COLO668 (cell line): Measurements from ENCODE around the gene DCTN4.
"Not testable (repeated sequence)": the region's sequence is repeated elsewhere in the genome, so short reads cannot be mapped to it uniquely, and the experiment has no call there.

ENCODE experiments used
- DNase-seq: peaks from one replicate; lab custom pipeline; 2025; ENCODE audit not compliant: unreplicated experiment; lab: John Stamatoyannopoulos, UW

DCTN4 gene

DNA sequence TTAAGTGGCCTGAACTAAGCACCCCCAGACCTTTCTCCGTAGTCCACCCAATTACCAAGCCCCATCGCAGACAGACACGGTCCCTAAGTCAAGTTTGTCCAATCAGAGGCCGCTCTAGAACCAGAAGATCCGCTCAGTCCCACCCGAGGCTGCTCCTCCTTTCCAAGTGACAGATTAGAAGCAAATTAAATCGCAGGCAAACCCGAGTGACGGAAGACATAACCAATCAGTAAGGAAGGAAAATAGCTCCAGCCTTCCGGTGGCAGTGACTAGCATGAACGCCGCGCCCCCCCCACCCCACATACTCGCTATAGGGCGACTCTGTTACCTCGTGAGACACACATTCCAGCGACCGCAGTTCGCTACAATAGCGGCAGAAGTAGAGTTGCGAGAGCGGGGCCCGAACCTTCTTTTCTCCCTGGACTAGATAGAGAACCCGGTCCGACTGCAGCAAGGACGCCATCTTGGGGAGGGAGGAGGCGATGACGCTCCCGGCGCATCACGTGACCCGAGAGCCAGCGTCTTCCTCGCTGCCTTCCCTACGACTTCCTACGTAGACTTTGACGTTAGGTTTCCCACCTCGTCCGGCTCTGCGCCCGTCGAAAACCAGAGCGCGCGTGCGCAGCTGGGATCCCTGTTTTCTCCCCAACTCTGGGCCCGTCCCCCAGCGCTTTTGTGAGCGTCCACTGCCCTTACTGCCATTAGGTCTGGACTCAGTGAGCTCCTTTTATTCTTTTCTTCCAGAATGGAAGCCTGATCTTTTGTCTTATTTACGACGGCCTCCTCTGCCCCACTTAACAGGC lies at the start of gene DCTN4:
DCTN4 (minus strand) TSS at position 487 of the 803 bp plus-strand sequence; CDS start at position 463, 24 bp downstream.
- peak; percentile 90 for DNase-seq

DNA sequence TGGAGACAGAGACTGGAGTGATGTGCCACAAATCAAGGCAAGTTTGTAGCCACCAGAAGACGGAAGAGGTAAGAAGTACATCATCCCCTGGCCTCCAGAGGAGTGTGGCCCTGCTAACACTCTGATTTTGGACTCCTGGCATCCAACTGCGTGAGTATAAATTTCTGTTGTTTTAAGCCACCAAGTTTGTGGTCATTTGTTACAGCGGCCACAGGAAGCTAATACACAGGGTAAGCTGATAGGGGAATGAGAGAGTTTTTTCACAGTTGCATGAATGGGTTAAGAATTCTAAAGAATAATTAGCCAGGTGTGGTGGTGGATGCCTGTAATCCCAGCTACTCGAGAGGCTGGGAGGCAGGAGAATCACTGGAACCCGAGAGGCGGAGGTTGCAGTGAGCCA lies 45.6 kb upstream of the DCTN4 start:
- no peak for DNase-seq

DNA sequence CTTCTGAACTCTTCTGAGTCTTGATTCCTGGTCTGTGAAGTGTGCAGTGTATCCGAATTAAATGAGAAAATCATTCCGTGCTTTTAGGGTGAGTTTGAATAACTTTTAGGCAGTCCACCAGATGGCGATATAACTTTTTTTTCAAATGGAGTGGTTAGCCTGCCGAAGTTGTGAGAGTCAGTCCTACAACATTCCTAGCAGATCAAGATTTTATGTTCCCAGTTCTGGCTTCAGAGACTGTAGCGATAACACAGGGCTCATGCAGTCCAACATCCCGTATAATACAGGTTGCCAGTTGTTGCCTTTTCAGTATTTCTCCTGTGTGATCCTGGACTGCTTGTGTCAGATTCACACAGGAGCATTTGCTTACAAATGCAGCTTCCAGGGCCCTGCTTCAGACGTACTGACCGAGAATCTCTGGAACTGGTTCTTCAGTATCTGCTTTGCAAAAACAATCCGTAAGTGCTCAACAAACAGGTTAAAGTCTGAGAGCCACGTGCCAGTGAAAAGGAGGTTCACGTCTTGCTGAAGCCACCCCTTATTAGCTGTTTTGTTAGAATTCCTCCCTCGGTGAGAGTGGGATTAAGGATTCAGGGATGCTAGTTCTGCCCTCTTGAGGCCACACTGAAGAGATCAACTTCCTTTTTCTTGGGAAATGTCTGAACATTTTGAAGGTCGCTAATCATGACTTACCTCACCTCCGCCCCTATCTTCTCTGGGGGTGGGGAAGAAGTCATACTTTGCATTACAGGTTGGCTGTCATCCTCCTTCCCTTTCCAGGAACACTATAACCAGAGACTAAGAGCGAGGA lies 42.5 kb upstream of the DCTN4 start:
- DNase-seq, result no peak

DNA sequence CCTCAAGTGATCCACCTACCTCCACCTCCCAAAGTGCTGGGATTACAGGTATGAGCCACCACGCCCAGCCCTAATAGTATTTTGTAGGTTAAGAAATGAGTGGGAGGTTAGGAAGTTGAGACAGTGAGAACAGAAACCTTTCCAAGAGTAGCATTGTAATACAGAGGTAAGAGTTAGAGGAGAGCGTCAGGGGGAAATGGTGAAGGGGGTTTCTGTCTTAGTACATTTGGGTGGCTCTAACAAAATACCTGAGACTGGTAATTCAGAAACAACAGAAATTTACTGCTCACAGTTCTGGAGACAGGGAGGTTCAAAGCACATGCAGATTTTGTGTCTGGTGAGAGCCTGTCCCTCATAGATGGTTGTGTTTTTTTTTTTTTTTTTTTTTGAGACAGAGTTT lies 38.6 kb upstream of the DCTN4 start:
- no peak for DNase-seq

DNA sequence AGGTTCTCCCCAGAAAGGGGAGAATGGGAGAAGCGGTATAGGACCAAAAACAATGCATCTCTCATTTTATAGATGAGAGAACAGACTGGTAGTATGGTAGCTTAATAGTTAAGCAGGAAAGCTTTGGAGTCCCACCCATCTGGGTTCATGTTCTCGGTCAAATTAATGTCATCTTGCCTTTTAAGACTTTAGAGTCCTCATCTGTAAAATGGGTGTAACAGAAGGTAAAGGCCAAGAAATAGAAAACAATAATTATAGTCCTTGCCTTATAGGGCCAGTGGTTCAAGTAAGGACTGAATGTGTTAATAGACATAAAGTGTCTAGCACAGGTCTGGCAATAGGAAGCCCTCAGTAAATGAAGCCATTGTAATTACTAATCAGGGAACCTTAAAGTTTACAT lies 36.1 kb upstream of the DCTN4 start:
- no peak for DNase-seq

DNA sequence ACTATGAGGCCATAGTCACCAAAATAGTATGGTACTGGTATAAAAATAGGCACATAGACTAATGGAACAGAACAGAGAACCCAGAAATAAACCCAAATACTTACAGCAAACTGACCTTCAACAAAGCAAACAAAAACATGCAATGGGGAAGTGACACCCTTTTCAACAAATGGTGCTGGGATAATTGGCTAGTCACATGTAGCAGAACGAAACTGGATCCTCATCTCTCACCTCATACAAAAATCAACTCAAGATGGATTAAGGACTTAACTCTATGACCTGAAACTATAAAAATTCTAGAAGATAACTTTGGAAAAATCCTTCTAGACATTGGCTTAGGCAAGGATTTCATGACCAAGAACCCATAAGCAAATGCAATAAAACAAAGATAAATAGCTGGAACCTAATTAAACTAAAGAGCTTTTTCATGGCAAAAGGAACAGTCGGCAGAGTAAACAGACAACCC lies 34.6 kb upstream of the DCTN4 start:
- DNase-seq, result not testable (repeated sequence)

DNA sequence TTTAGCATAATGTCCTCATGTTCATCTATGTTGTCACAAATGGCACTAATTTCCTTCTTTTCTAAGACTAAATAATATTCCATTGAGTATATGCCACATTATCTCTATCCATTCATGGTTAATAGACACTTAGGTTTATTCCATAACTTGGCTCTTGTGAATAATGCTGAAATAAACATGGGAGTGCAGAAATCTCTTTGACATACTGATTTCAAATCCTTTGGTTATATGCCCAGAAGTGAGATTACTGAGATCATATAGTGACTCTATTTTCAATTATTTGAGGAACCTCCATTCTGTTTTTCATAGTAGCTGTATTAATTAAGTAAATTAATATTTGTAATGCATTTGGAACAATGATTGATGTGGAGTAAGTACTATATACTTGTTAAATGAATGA lies 32.7 kb upstream of the DCTN4 start:
- no peak for DNase-seq

DNA sequence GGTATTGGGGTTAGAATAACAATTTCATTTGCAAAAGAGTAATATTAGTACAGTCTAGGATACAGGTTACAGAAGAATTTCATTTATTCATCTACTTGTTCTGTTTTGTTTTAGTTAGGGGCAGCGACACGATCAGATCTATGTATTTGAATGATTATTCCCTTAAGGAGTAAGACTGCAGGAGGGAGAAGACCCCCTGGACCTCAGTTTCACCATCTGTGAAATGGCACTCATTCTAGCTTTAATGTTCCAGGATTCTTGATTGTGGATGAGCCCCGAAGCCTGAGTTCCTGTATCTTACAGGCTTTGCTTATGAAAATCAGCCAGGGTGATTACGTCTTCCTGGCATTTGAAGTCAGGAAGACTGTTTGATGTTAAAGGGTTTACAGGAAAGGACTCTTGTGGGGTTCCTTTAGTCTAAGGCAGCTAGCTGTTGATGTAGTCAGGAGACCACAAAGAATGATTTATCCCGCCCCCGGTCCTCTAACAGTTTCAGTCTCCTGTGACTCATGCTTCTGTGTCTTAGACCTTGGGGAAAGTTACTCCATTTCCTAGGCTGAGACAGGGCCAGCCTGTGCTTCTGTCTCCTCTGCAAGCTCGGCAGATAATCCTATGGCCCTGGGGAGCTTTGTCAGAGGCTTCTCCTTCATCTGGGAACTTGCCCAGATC lies 31.3 kb upstream of the DCTN4 start:
- DNase-seq, result no peak

DNA sequence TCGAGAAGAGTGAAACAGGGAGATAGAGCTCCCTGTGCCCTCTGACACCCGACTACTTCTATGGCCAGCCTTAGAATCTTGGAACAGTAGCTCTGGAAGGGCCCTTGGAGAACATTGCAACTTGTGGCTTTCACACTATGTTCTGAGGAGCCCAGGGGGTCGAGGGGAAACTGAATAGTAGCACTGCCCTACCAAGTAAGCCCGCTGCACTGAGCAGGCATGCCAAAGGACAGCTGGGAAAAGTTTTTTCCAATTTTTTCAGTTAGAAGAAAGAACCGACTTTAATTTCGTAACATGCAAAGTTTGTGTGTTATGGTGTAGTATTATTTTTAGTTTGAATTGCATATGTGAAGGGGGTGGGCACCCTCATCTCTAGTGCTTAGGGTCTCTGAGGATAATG lies 30.6 kb upstream of the DCTN4 start:
- DNase-seq, result no peak

DNA sequence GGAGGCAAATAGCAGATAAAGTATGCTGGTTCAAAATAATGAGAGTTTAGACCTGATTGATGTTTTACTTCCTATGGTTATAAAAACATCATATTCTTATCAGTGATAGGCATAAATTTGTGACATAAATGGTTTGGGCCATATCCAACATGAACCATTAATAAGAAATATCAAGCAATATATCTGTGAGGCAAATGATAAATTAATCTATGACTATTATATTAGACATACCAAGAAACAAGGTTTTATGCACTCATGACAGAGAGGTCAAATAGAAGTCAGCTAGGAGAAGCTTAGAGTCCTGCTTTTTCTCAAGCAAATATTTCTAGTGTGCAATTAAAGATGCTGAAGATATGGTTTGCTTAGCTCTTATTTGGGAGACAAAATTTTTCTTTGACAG lies 30.2 kb upstream of the DCTN4 start:
- no peak for DNase-seq

DNA sequence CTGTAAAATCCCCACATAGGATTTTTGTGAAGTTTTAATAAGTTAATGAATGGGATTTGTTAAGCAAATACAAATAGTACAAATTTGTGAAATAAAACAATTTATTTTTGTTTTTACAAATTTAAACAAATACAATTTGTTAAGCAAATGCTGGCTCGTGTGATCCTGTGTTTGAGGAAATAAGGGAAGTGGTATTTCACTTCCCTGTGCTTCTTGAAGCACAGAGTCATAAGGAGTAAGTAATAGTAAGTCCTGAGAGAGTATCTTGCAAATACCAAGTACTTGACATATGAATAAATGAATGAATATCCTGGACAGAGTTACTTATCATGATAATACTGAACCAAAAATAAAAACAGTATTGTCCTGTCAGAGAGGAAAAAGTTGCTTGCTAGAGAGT lies 28.8 kb upstream of the DCTN4 start:
- DNase-seq, result no peak

DNA sequence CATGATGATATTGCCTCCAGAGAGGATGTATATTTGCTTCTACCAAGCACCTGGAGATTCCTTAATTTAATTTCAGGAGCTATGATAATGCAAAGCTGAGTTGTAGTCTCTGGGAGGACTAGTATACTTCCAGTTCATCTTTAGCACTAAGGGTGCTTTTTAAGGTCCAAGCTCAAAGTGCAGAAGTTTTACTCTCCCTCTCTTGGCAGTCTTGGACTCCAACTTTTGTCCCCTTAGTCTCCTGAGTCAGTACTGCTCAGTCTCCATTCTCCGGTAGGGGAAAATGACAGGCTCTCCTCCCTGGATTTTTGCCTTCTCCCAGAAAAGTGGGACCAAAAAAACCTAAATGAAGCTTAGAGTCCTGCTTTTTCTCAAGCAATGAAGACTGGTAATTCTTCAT lies 28.1 kb upstream of the DCTN4 start:
- no peak for DNase-seq

DNA sequence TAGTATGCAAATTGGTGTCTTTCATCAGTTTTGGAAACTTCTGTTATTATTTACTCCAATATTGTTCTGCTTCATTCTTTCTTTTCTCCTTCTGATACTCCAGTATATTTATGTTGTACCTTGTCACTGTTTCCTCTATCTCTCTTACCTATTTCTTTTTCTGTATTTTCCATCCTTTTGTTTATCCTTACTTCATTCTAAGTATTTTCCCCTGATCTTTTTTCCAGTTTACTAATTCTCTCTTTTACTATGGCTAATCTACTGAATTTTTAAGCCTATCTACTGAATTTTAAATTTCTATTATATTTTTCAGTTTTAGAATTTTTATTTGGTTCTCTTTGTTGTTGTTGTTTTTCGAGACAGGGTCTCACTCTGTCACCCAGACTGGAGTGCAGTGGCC lies 27.1 kb upstream of the DCTN4 start:
- DNase-seq, result no peak

DNA sequence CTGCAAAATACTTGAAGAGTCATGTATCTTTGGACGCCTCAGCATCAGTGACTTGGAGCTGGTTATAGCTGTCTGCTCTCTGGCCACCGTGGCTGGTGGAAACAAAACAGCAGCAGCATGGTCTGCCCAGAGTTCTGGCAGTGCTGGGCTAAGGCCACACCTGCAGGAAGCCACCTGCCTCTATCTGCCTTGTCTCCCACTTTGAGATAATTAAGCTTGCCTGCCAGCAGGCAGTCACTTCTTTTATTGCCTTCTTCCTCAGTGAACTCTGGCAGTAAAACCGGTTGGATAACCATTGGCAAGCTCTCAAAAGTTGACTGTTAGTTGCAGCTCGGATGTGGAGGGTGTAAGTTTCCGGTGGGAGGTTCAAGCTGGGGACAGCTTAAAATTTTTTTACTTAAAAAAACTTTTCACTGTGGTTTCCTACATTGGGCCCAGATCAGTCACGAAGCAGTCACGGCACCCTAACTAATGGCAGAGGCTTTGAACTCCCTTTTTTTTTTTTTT lies 24.7 kb upstream of the DCTN4 start:
- peak; percentile 43 for DNase-seq

DNA sequence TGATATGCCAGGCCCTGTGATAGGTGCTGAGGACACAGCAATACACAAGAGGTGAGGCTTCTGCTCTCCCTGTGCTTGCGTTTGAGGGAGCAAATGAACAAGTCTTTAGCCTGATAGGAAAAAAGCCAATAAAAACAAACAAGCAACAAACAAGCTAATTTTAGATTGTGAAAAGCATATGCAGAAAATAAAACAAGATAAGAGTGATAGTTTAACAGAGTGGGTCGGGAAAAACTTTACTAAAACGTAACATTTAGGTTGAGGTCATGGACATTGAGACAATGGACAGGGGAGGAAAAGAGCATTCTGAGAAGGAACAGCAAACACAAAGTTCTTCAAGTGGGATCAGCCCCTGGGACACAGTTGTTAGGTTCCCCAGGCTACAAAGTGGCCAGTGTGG lies 24.0 kb upstream of the DCTN4 start:
- no peak for DNase-seq

DNA sequence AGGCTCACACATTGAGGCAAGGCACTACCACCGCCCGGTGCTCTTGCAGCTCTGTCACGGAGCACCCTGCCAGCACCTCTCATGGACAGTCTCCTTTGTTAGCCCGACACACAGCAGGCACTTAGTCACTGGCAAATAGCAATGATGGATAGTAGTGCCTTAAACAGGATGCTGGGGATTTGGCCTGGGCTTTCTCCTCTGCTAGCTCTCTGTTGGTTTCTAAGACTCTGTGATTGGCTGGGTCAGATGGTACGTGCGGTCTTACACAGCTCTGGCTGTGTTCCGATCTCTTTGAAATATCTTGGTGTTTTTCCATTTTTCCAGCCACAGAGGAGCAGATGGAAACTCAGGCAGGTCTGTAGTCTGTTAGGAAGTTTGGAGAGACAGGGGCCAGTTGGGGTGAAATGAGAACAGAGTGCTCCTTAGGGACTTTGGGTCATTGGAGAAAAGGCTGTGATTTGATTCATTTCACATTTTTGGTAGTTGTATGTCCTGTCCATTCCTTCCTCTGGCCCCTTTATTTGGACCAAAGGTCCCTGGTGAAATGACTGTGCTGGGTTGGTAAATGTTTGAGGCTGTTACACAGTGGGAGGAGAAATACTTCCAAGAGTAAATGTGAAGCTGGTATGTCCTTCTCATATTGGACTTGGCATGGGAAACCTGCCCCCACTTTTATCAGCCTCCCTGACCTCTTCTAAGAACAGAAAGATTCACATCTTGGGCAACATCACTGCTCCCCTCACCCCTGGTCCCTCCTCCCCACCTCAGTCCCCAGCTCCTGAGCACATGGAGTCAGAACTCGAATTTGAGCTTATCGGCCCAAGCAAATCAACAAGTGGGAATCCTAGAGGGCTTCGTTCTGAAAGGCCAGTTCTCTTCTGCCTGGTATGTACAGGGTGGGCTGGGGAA lies 23.1 kb upstream of the DCTN4 start:
- DNase-seq, result no peak

DNA sequence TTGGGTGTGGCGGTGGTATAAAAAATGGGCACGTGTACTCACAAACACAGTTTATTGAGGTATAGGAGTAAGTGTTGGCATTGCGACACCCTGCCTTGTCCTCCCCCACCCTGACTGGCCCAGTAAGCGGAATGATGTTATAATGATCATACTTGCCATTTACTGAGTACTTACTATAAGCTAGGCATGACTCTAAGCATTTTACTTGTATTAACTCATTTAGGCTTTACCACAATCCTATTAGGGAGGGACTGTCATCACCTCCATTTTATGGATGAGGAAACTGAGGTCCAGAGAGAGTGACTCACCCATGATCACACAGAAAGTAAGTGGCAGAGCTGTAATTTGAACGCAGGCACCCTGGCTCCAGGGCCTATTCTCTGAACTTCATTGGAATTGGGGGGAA lies 22.0 kb upstream of the DCTN4 start:
- DNase-seq, result no peak

DNA sequence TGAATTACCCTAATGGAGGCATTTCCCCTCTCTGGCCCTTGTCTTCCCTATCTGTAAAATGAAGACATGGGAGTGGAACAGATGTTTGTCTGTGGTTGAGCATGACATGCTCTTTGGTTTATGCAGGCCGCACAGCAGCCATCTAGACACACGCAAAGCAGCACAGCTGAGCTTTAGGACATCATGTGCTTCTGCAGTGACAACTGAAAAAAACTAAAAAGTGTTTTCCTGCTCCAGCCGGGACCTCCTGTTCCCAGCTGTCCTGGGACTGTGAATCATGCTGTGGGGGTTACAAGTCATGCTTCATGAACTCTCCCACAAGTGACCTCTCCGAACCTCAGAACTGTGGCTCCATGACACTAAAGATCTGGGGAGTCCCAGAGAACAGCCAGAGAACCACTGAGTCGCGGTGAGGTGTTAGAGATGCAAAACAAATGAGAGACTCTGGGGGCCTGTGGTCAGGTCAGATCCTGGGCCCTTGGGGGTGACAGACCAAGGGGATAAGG lies 21.4 kb upstream of the DCTN4 start:
- no peak for DNase-seq

DNA sequence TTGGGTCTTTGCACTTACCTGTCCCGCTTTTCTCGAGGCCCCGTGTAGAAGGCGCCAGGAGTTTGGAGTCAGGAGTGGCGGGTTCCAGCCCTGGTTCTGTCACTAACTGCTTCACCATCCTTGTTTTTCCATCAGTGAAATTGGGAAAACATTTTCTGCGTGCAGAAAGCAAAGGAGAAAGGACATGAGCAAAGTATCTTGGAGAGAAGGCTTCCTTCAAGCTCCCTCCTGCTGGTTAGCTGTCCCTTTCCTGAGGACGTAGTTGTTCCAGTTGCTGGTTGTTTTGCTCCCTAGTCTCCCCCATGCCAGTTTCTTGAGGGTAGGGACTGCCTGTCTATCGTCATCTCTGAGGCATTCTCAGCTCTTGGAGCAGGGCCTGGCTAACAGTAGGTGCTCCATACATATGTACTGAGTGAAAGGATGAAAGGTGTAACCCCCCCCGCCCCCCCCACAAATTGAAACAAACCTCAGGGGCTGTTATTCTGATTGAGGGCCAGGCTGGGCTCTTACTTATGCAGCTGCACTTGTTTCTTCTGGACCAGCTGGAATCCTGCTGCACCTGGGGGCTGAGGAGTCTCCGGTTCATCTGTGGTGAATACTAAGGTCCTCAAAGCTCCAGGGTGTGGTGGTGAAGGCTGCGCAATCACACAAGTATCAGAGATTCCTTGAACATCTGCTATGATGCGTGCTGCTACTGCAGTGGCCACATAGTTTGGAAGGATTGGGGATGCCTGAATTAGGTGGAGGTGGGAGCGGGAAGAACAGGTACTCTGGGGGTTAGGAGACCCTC lies 20.8 kb upstream of the DCTN4 start:
- DNase-seq, result no peak
